Parathyroid adenoma (tissue), 2 donors: ENCODE measurements around the gene RASAL3.
"Not testable (repeated sequence)": the region's sequence is repeated elsewhere in the genome, so short reads cannot be mapped to it uniquely, and the experiment has no call there.

ENCODE experiments used
- H2AFZ ChIP-seq: fragments of 300-600 bp; sonication (generic); one replicate; pipeline ENCODE4 v1.7.0; 2017; ENCODE audit warnings: antibody characterized with exemption, mild to moderate bottlenecking
- H3K27ac ChIP-seq: fragments of 300-600 bp; sonication (generic); one replicate; pipeline ENCODE4 v1.7.0; 2017
- H3K27me3 ChIP-seq: fragments of 300-600 bp; sonication (generic); one replicate; pipeline ENCODE4 v1.7.0; 2017; ENCODE audit warnings: low read length; ENCODE audit not compliant: control insufficient read depth, insufficient read depth
- H3K36me3 ChIP-seq: fragments of 300-600 bp; sonication (generic); one replicate; pipeline ENCODE4 v1.7.0; 2017; ENCODE audit warnings: low read length; ENCODE audit not compliant: control insufficient read depth, insufficient read depth
- H3K4me1 ChIP-seq: fragments of 300-600 bp; sonication (generic); one replicate; pipeline ENCODE4 v1.7.0; 2017; ENCODE audit warnings: control low read depth
- H3K4me2 ChIP-seq: fragments of 300-600 bp; sonication (generic); one replicate; pipeline ENCODE4 v1.7.0; 2017; ENCODE audit warnings: low read length
- H3K4me3 ChIP-seq: fragments of 300-600 bp; sonication (generic); one replicate; pipeline ENCODE4 v1.7.0; 2017; ENCODE audit warnings: low read depth, low read length
- H3K79me2 ChIP-seq: fragments of 300-600 bp; sonication (generic); one replicate; pipeline ENCODE4 v1.7.0; 2017; ENCODE audit warnings: control low read depth
- H3K9ac ChIP-seq: fragments of 300-600 bp; sonication (generic); one replicate; pipeline ENCODE4 v1.7.0; 2017; ENCODE audit warnings: mild to moderate bottlenecking
- H3K9me3 ChIP-seq: fragments of 300-600 bp; sonication (generic); one replicate; pipeline ENCODE4 v1.7.0; 2017; ENCODE audit warnings: low read length; ENCODE audit not compliant: control insufficient read depth
- TF ChIP-seq, protein P1 (sequence below): fragments of 300-600 bp; sonication (generic); IDR thresholded peaks from one replicate; pipeline ENCODE4 v1.7.0; 2017; ENCODE audit warnings: antibody characterized with exemption, mild to moderate bottlenecking
- donor health status: primary hyperparathyroidism.

The RASAL3 gene

GRCh38 chr19:15418231-15418578 lies 46.1 kb downstream of the RASAL3 start:
- Histone ChIP-seq H2AFZ (peak overlapping the region; percentile 77), H3K4me2 (peak overlapping the region; percentile 77), H3K4me3 (peak overlapping the region; percentile 95), H3K27me3 (no peaks in the 10 kb centered on the region), H3K36me3 (no peaks in the 10 kb centered on the region), H3K79me2 (peaks cover 40% of the 10 kb centered on the region), H3K9ac (peak overlapping the region; percentile 79), H3K9me3 (no peaks in the 10 kb centered on the region), H3K4me1 (peaks cover 19% of the 10 kb centered on the region), H3K27ac (peak overlapping the region; percentile 80)
- TF ChIP-seq, protein P1, sequence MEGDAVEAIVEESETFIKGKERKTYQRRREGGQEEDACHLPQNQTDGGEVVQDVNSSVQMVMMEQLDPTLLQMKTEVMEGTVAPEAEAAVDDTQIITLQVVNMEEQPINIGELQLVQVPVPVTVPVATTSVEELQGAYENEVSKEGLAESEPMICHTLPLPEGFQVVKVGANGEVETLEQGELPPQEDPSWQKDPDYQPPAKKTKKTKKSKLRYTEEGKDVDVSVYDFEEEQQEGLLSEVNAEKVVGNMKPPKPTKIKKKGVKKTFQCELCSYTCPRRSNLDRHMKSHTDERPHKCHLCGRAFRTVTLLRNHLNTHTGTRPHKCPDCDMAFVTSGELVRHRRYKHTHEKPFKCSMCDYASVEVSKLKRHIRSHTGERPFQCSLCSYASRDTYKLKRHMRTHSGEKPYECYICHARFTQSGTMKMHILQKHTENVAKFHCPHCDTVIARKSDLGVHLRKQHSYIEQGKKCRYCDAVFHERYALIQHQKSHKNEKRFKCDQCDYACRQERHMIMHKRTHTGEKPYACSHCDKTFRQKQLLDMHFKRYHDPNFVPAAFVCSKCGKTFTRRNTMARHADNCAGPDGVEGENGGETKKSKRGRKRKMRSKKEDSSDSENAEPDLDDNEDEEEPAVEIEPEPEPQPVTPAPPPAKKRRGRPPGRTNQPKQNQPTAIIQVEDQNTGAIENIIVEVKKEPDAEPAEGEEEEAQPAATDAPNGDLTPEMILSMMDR, result no peak

GRCh38 chr19:15417699-15418098 lies 46.6 kb downstream of the RASAL3 start:
- Histone ChIP-seq H2AFZ (no peak overlapping the region), H3K27ac (peak overlapping the region; percentile 80), H3K79me2 (peaks cover 40% of the 10 kb centered on the region), H3K9ac (peak overlapping the region; percentile 79), H3K4me3 (peak overlapping the region; percentile 95), H3K36me3 (no peaks in the 10 kb centered on the region), H3K4me2 (peak overlapping the region; percentile 77), H3K4me1 (peaks cover 20% of the 10 kb centered on the region), H3K27me3 (no peaks in the 10 kb centered on the region), H3K9me3 (no peaks in the 10 kb centered on the region)
- TF ChIP-seq, protein P1, result no peak

DNA sequence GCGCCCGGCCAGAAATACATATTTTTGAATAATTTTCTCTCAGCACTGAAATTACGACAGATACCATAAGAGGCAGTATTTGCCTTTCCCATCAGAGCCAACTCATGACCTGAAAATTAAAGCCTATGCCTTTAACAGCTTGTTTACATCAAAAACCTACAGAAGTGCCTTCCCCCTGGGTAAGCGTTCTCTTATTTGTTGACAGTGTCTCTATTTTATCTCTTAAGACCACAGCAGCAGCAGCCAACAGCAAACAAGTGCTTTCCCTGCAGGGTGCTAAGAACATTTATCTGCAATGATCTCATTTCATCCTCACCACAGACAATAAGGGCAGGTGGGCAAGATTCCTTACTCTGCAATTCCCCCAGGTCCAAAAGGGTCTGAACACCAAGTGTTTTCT lies 51.5 kb downstream of the RASAL3 start:
- Histone ChIP-seq H3K27me3 (no peaks in the 10 kb centered on the region), H3K79me2 (peaks cover 55% of the 10 kb centered on the region), H3K4me1 (peaks cover 36% of the 10 kb centered on the region), H3K9me3 (no peaks in the 10 kb centered on the region), H3K36me3 (no peaks in the 10 kb centered on the region), H3K4me3 (no peak overlapping the region), H3K27ac (peak overlapping the region; percentile 33), H3K9ac (no peak overlapping the region), H2AFZ (no peak overlapping the region), H3K4me2 (peak overlapping the region; percentile 15)
- TF ChIP-seq, protein P1, result no peak

GRCh38 chr19:15411351-15411750 lies 53.0 kb downstream of the RASAL3 start:
- H3K4me3 ChIP-seq, H3K27me3 ChIP-seq, H3K9me3 ChIP-seq, H3K27ac ChIP-seq, H3K4me2 ChIP-seq, H3K9ac ChIP-seq, H3K36me3 ChIP-seq, H2AFZ ChIP-seq: not testable (repeated sequence)
- Histone ChIP-seq H3K79me2 (peaks cover 55% of the 10 kb centered on the region), H3K4me1 (peaks cover 31% of the 10 kb centered on the region)

- TF ChIP-seq, protein P1, result no peak
- H3K27me3 ChIP-seq, result no peaks in the 10 kb centered on the region
Observed at GRCh38 chr19:15404780-15405211, 59.5 kb downstream of the RASAL3 start.

More at GRCh38 chr19:15404780-15405211, 59.5 kb downstream of the RASAL3 start:
- peaks cover 78% of the 10 kb centered on the region for H3K79me2 ChIP-seq
- no peak overlapping the region for H2AFZ ChIP-seq
- H3K9ac ChIP-seq, result no peak overlapping the region
- H3K4me2 ChIP-seq, result no peak overlapping the region
- no peak overlapping the region for H3K27ac ChIP-seq
- peaks cover 14% of the 10 kb centered on the region for H3K4me1 ChIP-seq
- H3K9me3 ChIP-seq, result no peaks in the 10 kb centered on the region
- H3K36me3 ChIP-seq, result no peaks in the 10 kb centered on the region
- no peak overlapping the region for H3K4me3 ChIP-seq
